ENCODE data around the gene ERI3. TPM values are rescaled to one million over a fixed set of nuclear protein-coding genes. Genes with fewer than 3 reads are reported as not detected.

Gene ERI3
- total RNA-seq, 4 donors from 2014 or later, result 31.9 to 58.8 (median 48.1) TPM

- Histone ChIP-seq H3K4me1 (peaks cover 0 to 12% (median 0%) of the 10 kb centered on the region in 3 donors), H3K27me3 (no peaks in the 10 kb centered on the region), H3K27ac (no peak overlapping the region), H3K4me3 (no peak overlapping the region), H3K9me3 (no peaks in the 10 kb centered on the region), H3K36me3 (peaks cover 0 to 81% of the 10 kb centered on the region in 2 donors)
- no peak for TF ChIP-seq CTCF (IDR thresholded peaks at IDR 0.05)
- no peak for TF ChIP-seq POLR2AphosphoS5 (IDR thresholded peaks at IDR 0.05)
- no peak for ATAC-seq
- 50 to 53% methylated on average over 1 to 10 of the region's 31 CpGs for WGBS, 2 donors (ENCODE audit: low coverage in 1 of 2)
These were observed 134.9 kb downstream of the ERI3 start for GRCh38 chr1:44220001-44220751.

DNA sequence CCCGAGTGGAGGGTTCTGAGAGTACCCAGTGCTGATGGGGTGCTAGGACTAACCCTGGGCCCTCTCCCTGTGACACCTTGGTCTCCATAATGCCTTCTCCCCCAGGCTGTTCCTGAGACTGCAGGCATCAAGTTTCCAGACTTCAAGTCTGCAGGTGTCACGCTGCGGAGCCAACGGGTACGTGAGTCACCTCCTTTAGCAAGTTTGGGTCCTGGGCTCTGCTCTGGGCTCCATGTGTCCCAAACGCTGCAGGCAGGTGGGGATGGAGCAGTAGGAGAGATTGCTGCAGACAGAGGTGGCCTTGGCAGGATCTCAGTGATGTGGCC is 135.8 kb downstream of the ERI3 start:
- H3K36me3 ChIP-seq, result peaks cover 0 to 90% of the 10 kb centered on the region in 2 donors
- 40 to 80% methylated on average over 1 of the region's 6 CpGs for WGBS, 2 donors (ENCODE audit: low coverage in 1 of 2)

GRCh38 chr1:44218503-44219300 is 136.4 kb downstream of the ERI3 start:
- no peak for ATAC-seq
- H3K36me3 ChIP-seq, result peaks cover 0 to 90% of the 10 kb centered on the region in 2 donors

More for the DNA sequence above, 135.8 kb downstream of the ERI3 start:
- no peaks in the 10 kb centered on the region for H3K9me3 ChIP-seq
- no peak for ATAC-seq
- H3K4me1 ChIP-seq, result peaks cover 0 to 19% (median 3%) of the 10 kb centered on the region in 3 donors
- no peaks in the 10 kb centered on the region for H3K27me3 ChIP-seq
- H3K4me3 ChIP-seq, result no peak overlapping the region
- TF ChIP-seq POLR2A (IDR thresholded peaks at IDR 0.05) (no peak), EP300 (IDR thresholded peaks at IDR 0.05) (no peak), POLR2AphosphoS5 (IDR thresholded peaks at IDR 0.05) (no peak), CTCF (IDR thresholded peaks at IDR 0.05) (no peak)
- no peak overlapping the region for H3K27ac ChIP-seq

GRCh38 chr1:44217809-44218410 is 137.1 kb downstream of the ERI3 start:
- 0% methylated on average over 1 of the region's 4 CpGs; no CpG with 5 or more reads in 1 of the 2 donors for WGBS, 2 donors (ENCODE audit: low coverage in 1 of 2)

More at GRCh38 chr1:44218503-44219300, 136.4 kb downstream of the ERI3 start:
- Histone ChIP-seq H3K4me3 (no peak overlapping the region), H3K27me3 (no peaks in the 10 kb centered on the region), H3K9me3 (no peaks in the 10 kb centered on the region), H3K4me1 (peaks cover 0 to 25% (median 9%) of the 10 kb centered on the region in 3 donors), H3K27ac (no peak overlapping the region)
- WGBS, 2 donors (ENCODE audit: low coverage in 1 of 2), result 86% methylated on average over 1 of the region's 24 CpGs; no CpG with 5 or more reads in 1 of the 2 donors
- no peak for TF ChIP-seq CTCF (IDR thresholded peaks at IDR 0.05)
- TF ChIP-seq POLR2AphosphoS5 (IDR thresholded peaks at IDR 0.05), result no peak
- no peak for TF ChIP-seq EP300 (IDR thresholded peaks at IDR 0.05)
- TF ChIP-seq POLR2A (IDR thresholded peaks at IDR 0.05), result no peak

More at GRCh38 chr1:44217809-44218410, 137.1 kb downstream of the ERI3 start:
- Histone ChIP-seq H3K36me3 (peaks cover 0 to 86% of the 10 kb centered on the region in 2 donors), H3K27ac (peak overlapping the region in 2 of 4 donors; percentile 35 to 44), H3K9me3 (no peaks in the 10 kb centered on the region), H3K27me3 (no peaks in the 10 kb centered on the region), H3K4me1 (peaks cover 0 to 26% (median 9%) of the 10 kb centered on the region in 3 donors), H3K4me3 (no peak overlapping the region)
- TF ChIP-seq EP300 (IDR thresholded peaks at IDR 0.05) (no peak), CTCF (IDR thresholded peaks at IDR 0.05) (peak in 3 of 4 experiments; percentile 76 to 91 (median 77))
- ATAC-seq, result peak; percentile 42

Data from gastroesophageal sphincter (tissue), 4 donors.